T-helper 1 cell treated with Interleukin-12 subunit alpha and Interleukin-12 subunit beta and Interleukin-4 antibody, amounts not matched to agents 30 ng/mL and 1 ng/mL, for 36 hours (primary cell): ENCODE results near the gene ADAM33. TPM values are rescaled to one million over a fixed set of nuclear protein-coding genes. Genes with fewer than 3 reads are reported as not detected.

Source experiments
- intact Hi-C: fragments of 100-400 bp; cut with micrococcal nuclease; formaldehyde crosslinking; loops from one replicate; pipeline ENCODE4 v1.15.1; 2024
- total RNA-seq: library from RNA; stranded (reverse); gene quantifications from 2 replicates; pipeline ENCODE4 v1.2.3, GENCODE V29; 2022

ADAM33 gene, protein sequence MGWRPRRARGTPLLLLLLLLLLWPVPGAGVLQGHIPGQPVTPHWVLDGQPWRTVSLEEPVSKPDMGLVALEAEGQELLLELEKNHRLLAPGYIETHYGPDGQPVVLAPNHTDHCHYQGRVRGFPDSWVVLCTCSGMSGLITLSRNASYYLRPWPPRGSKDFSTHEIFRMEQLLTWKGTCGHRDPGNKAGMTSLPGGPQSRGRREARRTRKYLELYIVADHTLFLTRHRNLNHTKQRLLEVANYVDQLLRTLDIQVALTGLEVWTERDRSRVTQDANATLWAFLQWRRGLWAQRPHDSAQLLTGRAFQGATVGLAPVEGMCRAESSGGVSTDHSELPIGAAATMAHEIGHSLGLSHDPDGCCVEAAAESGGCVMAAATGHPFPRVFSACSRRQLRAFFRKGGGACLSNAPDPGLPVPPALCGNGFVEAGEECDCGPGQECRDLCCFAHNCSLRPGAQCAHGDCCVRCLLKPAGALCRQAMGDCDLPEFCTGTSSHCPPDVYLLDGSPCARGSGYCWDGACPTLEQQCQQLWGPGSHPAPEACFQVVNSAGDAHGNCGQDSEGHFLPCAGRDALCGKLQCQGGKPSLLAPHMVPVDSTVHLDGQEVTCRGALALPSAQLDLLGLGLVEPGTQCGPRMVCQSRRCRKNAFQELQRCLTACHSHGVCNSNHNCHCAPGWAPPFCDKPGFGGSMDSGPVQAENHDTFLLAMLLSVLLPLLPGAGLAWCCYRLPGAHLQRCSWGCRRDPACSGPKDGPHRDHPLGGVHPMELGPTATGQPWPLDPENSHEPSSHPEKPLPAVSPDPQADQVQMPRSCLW
- not detected in 2 replicates for total RNA-seq

DNA sequence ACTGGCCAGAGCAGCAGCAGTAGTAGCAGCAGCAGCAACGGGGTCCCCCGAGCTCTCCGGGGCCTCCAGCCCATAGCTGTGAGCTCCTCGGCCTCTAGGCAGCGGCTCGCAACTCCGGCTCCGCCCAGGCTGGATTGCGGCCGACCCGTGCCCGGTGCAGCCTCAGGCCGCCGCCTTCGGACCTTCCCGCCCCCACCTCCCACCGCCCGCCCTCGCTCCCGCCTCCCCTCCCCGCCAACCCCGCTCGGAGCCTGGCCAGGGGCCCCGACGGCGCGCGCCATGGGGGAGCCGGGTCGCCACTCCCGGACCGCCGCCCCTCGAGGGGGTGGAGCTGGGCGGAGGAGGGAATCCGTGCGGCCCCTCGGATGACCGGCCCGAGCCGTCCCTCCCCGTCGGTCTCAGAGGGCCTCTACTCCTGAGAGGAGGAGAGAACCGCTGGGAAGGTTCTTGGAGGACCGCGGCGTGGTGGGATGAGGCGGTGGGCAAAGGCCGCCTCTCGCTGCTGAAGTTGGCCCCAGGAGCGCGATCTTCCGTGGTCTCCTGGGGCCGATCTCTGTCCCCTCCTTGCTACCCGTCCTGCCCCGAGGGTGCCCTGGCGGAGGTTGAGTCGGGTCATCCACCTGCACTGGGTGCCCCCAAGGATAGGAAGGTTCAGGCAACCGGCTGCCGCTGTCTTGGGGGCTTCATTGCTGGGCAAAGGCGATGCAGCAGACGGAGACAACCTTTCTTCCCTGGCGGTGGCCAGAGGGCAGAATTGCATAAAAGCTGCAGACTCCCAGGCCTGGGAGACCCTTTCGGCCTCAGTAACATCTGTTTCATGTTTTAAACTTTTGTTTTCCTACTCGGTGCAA, at the start of gene ADAM33:
TSS of gene ADAM33 (minus strand) at position 80 of the 851 bp plus-strand sequence. CDS start at position 74, 6 bp downstream.
- intact Hi-C loops: no loop called here

DNA sequence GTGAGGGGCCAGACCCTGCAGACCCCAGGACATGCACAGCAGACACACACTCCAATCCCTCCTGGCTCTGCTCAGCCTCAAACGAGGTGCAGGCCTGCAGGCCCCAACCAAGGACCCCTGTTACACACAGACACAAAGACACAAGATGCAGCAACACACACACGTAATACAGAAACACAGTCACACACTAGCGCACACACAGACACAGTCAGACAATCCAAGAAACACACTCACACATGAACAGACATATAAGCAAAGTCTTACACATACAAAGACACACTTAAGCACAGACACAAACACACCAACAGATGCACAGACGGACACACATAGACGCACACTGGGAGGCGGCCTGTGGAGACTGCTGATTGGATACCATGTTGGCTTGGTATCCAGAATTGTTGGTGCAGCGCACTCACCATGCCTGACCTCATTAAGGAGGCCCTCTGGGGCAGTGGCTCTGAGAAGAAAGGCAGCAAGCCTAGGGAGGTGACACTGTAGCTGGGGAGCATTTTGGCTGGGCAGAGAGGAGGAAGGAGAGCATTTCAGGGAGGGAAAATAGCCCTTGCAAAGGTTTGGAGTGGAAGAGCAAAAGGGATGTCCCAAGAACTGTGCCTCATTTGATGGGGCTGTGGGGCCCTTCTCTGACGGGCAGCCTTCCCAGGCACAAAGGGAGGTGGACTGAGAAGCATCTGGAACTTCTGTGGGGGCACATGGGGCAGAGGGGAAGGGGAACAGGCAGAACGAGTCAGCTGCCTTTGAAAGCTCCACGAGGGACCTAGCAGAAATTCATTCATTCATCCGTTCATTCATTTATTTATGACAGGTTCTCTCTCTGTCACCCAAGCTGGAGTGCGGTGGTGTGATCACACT, 49.2 kb upstream of the ADAM33 start:
- intact Hi-C loops: no loop called here

DNA sequence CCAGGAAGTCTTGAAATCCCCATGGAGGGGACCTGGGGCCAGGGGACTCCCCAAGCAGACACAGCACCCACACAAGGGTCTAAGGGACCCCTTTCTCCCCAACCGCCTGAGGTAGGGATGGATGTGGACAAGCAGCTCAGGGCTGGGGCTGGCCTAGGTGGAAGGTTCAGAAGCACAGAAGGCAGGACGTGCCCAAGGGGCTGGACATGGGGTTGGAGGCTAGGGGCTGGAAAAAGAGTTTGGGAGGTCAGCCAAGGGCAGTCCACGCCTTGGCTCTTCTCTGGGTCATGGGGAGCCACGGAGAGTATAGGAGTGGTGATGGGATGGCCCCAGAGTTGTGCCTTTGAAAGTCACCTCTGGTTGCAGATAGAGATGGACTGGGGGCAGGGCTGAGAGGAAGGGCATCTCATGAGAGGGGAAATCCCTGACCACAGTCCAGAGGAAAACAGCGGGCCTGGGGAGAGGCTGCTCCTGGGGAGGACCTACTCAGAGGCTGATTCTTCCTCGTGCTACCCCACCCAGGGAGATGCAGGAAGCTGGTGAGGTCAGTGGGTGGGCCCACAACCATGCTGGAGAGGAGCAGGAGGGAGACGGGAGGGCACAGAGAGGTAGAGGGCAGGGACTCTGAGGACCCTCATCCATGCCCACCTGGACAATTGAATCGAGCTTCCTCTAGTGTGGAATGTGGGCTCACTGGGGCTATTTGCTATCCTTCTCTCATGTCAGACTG, 48.2 kb upstream of the ADAM33 start:
- intact Hi-C loops: no loop called here

DNA sequence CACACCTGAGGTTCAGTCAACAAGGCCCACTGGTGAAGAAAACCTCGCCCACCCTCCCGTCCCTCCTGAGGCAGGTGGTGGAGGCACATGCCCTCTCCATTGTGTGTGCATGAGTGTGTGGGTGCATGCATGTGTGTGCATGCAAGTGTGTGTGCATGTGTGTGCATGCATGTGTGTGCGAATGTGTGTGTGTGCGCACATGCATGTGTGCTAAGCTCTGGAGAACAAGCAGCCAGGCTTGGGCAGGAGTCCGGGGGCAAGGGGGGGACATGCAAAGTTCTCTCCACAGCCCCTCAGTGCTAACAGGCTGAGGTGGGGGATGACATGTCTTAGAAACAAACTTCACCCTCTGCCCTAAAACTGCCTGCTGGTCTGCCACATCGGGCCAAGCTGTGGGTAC, 47.6 kb upstream of the ADAM33 start:
- intact Hi-C loops: no loop called here

DNA sequence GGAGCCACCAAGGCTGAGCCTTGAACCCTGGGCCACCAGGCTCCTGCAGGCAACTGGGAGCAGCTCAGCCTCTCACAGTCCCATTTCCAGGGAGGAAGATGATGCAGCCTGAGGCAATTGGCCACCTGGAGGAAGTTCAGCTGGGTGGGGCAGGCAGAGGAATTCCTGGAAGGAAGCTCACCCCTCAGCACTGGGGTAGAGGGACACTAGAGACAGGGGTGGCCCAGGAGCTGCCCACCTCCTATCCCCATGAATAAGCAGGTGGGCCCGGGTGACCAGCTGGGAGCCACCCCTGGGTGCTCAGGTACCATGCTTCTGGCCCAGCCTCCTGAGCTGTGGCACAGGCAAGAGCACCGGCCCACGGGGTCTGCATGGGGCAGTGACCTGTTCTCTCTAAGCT, 47.1 kb upstream of the ADAM33 start:
- intact Hi-C loops: no loop called here

DNA sequence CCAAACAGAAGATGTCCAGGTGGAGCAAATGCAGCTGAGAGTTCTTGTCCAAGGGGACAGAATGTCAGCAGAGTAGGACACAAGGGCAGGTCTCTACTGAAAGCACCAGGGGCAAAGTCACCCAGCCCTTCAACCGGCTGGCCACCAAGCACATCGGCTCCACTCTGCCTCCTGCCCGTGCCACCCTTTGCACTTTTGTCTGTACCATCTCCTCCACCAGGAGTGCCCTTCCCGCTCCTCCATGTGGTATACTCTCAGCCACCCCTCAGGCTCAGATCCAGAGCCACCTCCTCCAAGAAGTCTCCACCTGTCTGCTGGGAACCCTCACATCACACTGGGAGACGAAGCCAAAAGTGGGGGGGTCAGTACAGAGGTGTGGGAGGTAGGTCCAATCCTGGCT, 46.5 kb upstream of the ADAM33 start:
- intact Hi-C loops: no loop called here

DNA sequence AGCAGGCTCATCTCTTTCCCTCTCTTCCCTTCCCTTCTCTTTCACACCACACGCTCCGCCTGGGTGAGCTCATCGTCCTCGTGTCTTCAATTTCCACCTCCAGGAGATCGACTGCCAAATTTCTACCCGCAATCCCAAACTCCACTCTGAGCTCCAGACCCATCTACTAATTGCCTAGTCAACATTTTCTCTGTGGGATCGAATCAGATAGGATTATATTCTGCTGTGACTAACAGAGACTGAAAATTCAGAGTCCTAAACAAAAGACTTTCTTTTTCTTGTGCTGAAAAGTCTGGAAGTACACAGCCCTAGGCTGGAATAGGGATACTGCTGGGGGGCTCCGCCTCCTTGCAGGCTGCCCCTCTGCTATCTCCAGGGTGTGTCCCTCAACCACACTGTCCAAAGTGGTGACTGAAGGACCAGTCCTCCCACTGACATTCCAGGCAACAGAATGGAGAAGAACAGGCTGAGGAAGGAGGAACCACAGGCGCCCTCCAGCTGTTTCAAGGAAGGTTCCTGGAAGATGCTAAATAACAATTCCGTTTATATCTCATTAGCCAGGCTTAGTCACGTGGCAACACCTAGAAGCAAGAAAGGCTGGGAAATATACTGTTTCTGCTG, 45.7 kb upstream of the ADAM33 start:
- intact Hi-C loops: no loop called here

DNA sequence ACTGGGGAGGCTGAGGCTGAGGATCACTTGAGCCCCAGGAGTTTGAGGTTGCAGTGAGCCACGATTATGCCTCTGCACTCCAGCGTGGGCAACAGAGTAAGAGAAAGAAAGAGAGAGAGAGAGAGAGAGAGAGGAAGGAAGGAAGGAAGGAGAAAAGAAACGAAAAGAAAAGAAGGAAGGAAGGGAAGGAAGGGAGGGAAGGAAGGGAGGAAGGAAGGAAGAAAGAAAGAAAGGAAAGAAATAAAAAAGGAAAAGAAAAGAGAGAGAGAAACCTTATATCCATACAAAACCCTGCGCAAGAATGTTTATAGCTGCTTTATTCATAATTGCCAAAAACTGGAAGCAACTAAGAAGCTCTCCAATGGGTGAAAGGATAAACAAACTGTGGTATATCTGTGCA, 42.5 kb upstream of the ADAM33 start:
- intact Hi-C loops: no loop called here

DNA sequence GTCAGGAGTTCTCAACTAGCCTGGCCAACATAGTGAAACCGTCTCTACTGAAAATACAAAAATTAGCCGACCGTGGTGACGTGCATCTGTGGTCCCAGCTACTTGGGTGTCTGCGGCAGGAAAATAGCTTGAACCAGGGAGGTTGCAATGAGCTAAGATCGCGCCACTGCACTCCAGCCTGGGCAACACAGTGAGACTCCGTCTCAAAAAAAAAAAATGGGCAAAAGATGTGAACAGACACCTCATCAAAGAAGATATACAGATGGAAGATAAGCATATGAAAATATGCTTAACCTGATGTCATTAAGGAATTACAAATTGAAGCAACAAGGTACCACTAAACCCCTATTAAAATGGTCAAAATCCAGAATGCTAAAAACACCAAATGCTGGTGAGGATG, 41.5 kb upstream of the ADAM33 start:
- intact Hi-C loops: no loop called here

DNA sequence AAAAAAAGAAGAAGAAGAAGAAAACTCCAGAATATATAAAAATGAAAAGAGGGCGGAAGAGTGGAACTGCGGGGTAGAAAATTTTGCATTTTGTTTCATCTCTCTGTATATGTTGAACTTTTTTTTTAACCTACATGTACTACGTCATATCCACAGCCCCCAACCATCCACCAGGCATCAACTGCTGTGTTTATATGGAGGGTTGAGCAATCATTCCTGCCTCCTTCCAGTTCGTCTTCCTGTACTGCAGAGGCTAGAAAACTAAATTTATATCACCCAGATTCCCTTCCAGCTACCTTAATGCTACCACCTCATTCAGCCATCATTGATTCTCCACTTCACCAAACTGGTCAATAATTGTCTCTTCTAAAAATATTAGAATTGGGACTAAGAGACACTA, 40.1 kb upstream of the ADAM33 start:
- intact Hi-C loops: no loop called here

DNA sequence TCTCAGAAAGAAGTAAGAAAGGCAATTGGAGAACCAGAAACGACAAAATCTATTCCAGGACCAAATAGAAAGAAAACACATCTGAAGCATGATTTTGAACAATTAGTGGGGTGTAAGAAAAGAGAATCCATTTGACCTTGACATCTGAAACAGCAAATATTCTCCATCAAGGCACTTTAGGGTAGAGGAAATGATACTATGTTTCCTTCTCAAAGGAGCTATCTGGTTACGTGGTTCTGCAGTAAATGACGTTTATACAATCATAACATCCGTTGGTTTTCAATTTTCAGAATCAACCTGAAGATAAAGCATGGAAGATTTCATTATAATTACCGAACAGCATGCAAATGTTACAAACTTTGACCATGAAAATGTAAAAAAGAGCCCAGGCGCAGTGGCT, 38.8 kb upstream of the ADAM33 start:
- intact Hi-C loops: no loop called here

DNA sequence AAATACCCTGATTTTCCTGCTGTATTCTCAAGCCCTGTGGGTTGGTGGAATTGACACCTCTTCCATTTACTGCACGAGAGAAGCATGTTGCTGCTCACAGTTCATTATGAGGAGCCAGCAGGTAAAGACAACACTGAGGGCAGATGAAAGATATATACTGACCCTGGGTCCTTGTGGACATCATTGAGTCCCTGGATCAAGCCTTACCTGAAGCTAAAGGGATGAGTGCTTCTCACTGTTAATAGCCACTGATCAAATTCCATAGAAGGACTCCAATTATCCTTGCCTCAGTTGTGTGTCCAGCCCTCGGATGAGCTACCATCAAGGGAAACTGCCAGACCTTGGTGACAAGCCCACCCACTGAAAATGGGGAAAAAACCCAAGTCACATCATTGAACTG, 38.3 kb upstream of the ADAM33 start:
- intact Hi-C loops: no loop called here

DNA sequence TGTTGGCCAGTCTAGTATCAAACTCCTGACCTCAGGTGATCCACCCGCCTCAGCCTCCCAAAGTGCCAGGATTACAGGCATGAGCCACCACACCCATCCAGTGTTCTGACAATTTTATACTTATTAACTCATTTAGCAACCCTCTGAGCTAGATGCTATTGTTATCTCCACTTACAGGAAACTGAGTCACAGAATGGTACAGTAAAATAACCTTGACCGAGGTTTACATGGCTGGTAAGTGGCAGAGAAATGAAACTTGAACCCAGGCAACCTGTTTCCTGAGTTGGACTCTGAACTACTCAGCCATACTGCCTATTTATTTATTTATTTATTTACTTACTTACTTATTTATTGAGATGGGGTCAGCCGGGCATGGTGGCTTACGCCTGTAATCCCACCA, 37.2 kb upstream of the ADAM33 start:
- intact Hi-C loops: no loop called here

DNA sequence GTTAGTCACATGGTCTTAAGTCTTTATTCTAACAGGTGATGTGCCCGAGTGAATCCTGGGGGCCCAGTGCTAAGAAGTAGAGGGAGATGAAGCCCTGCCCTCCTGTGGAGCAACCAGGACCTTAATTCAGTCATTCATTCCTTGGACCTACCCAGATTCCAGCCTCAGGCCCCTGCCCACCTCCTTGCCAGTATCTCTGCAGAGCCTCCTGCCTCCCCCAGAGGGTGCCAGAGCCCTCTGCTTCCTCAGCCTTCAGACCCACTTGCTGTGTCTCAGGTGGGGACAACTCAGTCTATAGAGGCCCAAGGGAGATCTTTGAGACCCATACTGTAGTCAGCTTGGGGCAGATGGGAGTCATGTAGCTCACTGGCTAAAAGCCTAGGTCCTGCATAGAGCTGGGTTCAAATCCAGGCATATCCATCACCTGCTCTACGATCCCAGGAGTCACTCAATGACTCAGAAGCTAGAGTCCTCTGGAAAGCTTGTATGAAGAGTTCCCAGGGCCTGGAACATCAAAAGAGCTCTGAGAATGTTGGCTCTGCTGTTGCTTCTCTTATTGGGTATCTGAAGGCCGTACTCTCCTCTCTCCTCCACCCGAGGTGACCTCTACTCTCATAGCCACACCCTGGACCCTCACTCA, 34.5 kb upstream of the ADAM33 start:
- intact Hi-C loops: loop anchor here (1.0 kb wide), 1 partner anchor 139 kb away; no protein-coding TSS in a partner anchor

DNA sequence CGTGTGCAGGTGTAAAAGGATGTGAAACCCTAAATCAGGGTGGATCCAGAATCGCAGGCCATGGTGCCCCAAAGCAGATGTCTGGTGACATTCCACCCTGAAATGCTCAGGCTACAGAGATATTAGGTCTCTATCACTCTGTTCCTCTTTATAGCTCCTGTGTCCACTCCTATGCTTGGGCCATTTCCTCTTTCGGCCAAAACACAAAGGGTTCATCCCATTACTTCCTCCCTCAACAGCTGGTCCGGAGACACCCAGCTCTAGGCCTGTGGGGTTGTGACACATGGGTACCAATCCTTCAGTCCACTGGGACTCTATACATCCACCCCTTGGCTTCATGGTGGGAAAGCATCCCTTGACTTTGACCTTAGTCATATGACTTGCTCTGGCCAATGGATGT, 32.3 kb upstream of the ADAM33 start:
- intact Hi-C loops: no loop called here

DNA sequence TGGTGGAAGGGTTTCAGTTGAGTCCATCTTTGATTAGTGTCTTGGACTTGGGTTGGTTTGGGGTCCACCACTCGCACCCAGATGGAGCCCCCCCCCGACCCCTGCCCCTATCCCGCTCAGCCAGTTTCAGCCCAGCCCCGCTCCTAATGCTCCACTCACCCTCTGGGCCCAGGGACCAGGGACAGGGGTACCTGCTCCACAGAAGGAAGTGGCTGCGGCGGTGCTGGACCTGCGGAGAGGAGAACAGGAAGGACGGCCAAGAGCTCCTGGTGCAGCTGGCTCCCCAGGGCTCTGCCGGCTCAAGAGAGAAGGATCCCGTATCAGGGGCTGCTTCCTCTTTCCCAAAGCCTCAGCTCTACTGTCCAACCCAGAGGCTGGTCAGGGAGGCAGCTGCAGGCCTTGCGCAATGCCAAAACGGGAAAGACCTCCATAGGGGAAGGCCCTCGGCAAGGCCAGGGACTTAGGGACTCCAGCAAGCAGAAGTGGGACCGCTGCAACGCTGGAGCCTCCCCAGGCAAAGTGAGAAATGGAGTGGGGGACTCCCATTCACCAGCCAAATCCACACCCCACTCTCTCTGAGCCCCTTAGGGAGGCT, 30.6 kb upstream of the ADAM33 start, which contains the start of gene SIGLEC1:
TSS of gene SIGLEC1 (minus strand) at position 322 of the 595 bp plus-strand sequence. CDS start 5,472 bp downstream, outside the sequence.
- intact Hi-C loops: no loop called here

DNA sequence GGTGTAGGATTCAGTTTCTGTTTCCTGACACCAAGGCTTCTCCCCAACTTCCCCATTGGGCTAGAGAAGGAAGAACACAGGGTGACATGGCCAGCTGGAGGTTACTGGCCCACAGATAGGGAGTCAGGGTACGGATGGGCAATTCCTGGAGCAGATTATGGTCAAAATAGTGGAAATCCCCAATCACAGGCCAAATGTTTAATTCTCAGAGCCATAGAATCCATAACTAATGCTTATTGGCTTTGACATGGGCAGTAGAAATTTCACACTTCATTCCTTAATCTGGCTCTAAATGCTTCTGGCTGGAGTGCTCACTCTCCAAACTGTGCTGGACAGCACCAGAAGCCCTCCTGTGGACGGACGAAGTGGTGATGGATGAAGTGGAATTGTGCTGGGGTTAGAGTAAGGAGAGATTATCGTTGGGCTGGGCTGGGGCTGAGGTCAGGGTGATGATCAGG, 29.7 kb upstream of the ADAM33 start:
- intact Hi-C loops: loop anchor here (1.0 kb wide), 2 partner anchors 35 to 148 kb away; no protein-coding TSS in a partner anchor
